ENCODE results near the gene FOXO3B.
"Not testable (repeated sequence)": the region's sequence is repeated elsewhere in the genome, so short reads cannot be mapped to it uniquely, and the experiment has no call there.

- TF ChIP-seq POLR2A (IDR thresholded peaks at IDR 0.05; ENCODE audit: low read depth, low read length); CTCF (IDR thresholded peaks at IDR 0.05; ENCODE audit: extremely low read depth in 1 of 2, insufficient read depth in 1 of 2, low read depth in 1 of 2, low read length in 2 of 2); GATA2 (IDR thresholded peaks at IDR 0.05; ENCODE audit: insufficient read depth, insufficient read length, low read depth, low read length); MAX (IDR thresholded peaks at IDR 0.05; ENCODE audit: insufficient read depth, insufficient read length); EZH2 (IDR thresholded peaks at IDR 0.05; ENCODE audit: borderline replicate concordance, low read depth, low read length, severe bottlenecking); POLR2AphosphoS5 (IDR thresholded peaks at IDR 0.05; ENCODE audit: insufficient read depth, low read depth, low read length); JUN (IDR thresholded peaks at IDR 0.05; ENCODE audit: borderline replicate concordance, insufficient read depth, insufficient read length, low read depth): not testable (repeated sequence)
Measured at GRCh38 chr17:18718643-18719427, 36.7 kb upstream of the FOXO3B start.

Data from endothelial cell of umbilical vein (primary cell).